MM.1S (cell line): ENCODE data around the gene RNF180.

Experiments
- DNase-seq: peaks from one replicate; pipeline ENCODE4 v3.0.0-alpha.2; 2015
- H2AFZ ChIP-seq: fragments of 300-600 bp; sonication (generic); 2 replicates; pipeline ENCODE4 v1.6.0; 2016; ENCODE audit warnings: antibody characterized with exemption, low read length
- H3F3A ChIP-seq: fragments of 300-600 bp; sonication (generic); 2 replicates; pipeline ENCODE4 v1.6.1; 2016; ENCODE audit warnings: mild to moderate bottlenecking, antibody characterized with exemption, low read length, moderate library complexity, mixed read lengths; ENCODE audit not compliant: insufficient read depth
- H3K27ac ChIP-seq: fragments of 300-600 bp; sonication (generic); 2 replicates; pipeline ENCODE4 v1.5.1; 2016; ENCODE audit warnings: mild to moderate bottlenecking, low read length
- H3K27me3 ChIP-seq: fragments of 300-600 bp; sonication (generic); replicated peaks from 2 replicates; pipeline ENCODE4 v1.6.0; 2016; ENCODE audit warnings: low read length; ENCODE audit not compliant: insufficient read depth
- H3K36me3 ChIP-seq: fragments of 300-600 bp; sonication (generic); replicated peaks from 2 replicates; pipeline ENCODE4 v1.6.1; 2016; ENCODE audit warnings: mild to moderate bottlenecking, low read length, mixed read lengths; ENCODE audit not compliant: insufficient read depth
- H3K4me1 ChIP-seq: fragments of 300-600 bp; sonication (generic); 2 replicates; pipeline ENCODE4 v1.6.1; 2016; ENCODE audit warnings: low read length, mixed read lengths
- H3K4me2 ChIP-seq: fragments of 300-600 bp; sonication (generic); 2 replicates; pipeline ENCODE4 v1.6.0; 2016; ENCODE audit warnings: low read depth, low read length
- H3K4me3 ChIP-seq: fragments of 300-600 bp; sonication (generic); 2 replicates; pipeline ENCODE4 v1.5.1; 2016; ENCODE audit warnings: low read length, mixed read lengths
- H3K79me2 ChIP-seq: fragments of 300-600 bp; sonication (generic); 2 replicates; pipeline ENCODE4 v1.6.1; 2016; ENCODE audit warnings: mixed run types, low read length, mixed read lengths
- H3K9ac ChIP-seq: fragments of 300-600 bp; sonication (generic); 2 replicates; pipeline ENCODE4 v1.6.1; 2016; ENCODE audit warnings: low read length, mixed read lengths
- H3K9me2 ChIP-seq: fragments of 300-600 bp; sonication (generic); replicated peaks from 2 replicates; pipeline ENCODE4 v1.6.1; 2016; ENCODE audit warnings: mild to moderate bottlenecking, low read length, mixed read lengths; ENCODE audit not compliant: insufficient read depth
- H3K9me3 ChIP-seq: fragments of 300-600 bp; sonication (generic); replicated peaks from 2 replicates; pipeline ENCODE4 v1.6.1; 2016; ENCODE audit warnings: mild to moderate bottlenecking, low read length, mixed read lengths; ENCODE audit not compliant: insufficient read depth
- H4K20me1 ChIP-seq: fragments of 300-600 bp; sonication (generic); 2 replicates; pipeline ENCODE4 v1.6.1; 2016; ENCODE audit warnings: mild to moderate bottlenecking, low read length, moderate library complexity, mixed read lengths; ENCODE audit not compliant: insufficient read depth
- EZH2 ChIP-seq: fragments of 300-600 bp; sonication (generic); optimal IDR thresholded peaks from 2 replicates; pipeline ENCODE3; 2017; ENCODE audit warnings: low read depth, mild to moderate bottlenecking, antibody characterized with exemption, low read length, mixed read lengths
- EZH2phosphoT487 ChIP-seq: fragments of 300-600 bp; sonication (generic); IDR thresholded peaks from 2 replicates; pipeline ENCODE4 v1.6.1; 2018; ENCODE audit warnings: antibody characterized with exemption, low read length
- TF ChIP-seq, protein P1 (sequence below): fragments of 300-600 bp; sonication (generic); IDR thresholded peaks from 2 replicates; pipeline ENCODE4 v1.5.1; 2016; ENCODE audit warnings: antibody characterized with exemption, low read length, mixed read lengths

Gene RNF180

DNA sequence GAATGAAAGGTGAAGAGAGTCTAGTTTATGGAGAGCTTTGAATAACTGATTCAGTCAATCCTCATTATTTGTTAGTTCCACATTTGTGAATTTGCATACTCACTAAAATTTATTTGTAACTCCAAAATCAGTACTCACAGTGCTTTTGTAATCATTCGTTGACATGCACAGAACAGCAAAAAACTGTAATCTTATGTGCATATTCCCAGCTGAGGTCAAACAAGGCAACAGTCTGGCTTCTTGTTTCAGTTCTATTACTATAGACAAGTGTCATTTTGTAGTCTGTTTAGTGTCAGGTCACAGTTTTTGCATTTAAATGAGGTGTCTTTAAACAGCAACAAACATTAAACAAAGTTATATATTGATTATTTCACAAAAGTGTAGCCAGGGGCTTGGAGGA is 142.5 kb downstream of the RNF180 start:
- Histone ChIP-seq H3K4me3 (no peak overlapping the region), H3K36me3 (no peaks in the 10 kb centered on the region), H3K9me2 (no peaks in the 10 kb centered on the region), H2AFZ (no peak overlapping the region), H3K9ac (no peak overlapping the region), H3K79me2 (no peaks in the 10 kb centered on the region), H3F3A (no peaks in the 10 kb centered on the region), H3K4me2 (no peak overlapping the region), H3K4me1 (no peaks in the 10 kb centered on the region), H3K27me3 (no peaks in the 10 kb centered on the region), H3K9me3 (no peaks in the 10 kb centered on the region), H4K20me1 (no peaks in the 10 kb centered on the region), H3K27ac (no peak overlapping the region)
- DNase-seq = no peak
- TF ChIP-seq EZH2 = no peak
- TF ChIP-seq, protein P1, sequence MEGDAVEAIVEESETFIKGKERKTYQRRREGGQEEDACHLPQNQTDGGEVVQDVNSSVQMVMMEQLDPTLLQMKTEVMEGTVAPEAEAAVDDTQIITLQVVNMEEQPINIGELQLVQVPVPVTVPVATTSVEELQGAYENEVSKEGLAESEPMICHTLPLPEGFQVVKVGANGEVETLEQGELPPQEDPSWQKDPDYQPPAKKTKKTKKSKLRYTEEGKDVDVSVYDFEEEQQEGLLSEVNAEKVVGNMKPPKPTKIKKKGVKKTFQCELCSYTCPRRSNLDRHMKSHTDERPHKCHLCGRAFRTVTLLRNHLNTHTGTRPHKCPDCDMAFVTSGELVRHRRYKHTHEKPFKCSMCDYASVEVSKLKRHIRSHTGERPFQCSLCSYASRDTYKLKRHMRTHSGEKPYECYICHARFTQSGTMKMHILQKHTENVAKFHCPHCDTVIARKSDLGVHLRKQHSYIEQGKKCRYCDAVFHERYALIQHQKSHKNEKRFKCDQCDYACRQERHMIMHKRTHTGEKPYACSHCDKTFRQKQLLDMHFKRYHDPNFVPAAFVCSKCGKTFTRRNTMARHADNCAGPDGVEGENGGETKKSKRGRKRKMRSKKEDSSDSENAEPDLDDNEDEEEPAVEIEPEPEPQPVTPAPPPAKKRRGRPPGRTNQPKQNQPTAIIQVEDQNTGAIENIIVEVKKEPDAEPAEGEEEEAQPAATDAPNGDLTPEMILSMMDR = no peak
- TF ChIP-seq EZH2phosphoT487 = no peak

DNA sequence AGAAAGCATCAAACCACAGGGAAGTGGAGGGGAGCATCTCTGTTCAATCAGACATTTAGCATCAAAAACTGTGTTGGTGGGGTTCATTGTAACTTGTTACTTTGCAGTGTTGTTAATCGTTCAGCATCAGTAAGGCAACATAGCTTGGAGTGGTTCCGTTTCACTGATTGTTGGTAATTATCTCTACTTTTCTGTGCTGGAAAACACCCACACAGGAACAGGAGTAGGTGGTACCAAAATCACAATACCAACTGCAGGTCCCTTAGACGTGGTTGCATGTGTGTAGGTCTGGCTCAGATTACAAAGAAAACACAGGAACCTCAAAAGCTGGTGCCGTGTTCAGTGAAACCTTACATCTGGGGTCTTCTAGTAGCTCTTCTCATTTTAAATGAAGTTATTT is 146.8 kb downstream of the RNF180 start:
- TF ChIP-seq, protein P1 = no peak
- TF ChIP-seq EZH2phosphoT487 = no peak
- no peak for TF ChIP-seq EZH2
- no peaks in the 10 kb centered on the region for H3K9me2 ChIP-seq
- H4K20me1 ChIP-seq = no peaks in the 10 kb centered on the region
- no peaks in the 10 kb centered on the region for H3K9me3 ChIP-seq
- H3K27ac ChIP-seq = no peak overlapping the region
- no peak overlapping the region for H3K4me2 ChIP-seq
- DNase-seq = no peak
- no peaks in the 10 kb centered on the region for H3K36me3 ChIP-seq
- H3K9ac ChIP-seq = no peak overlapping the region
- no peak overlapping the region for H3K4me3 ChIP-seq
- H3K79me2 ChIP-seq = no peaks in the 10 kb centered on the region
- H2AFZ ChIP-seq = no peak overlapping the region
- no peaks in the 10 kb centered on the region for H3F3A ChIP-seq
- H3K27me3 ChIP-seq = no peaks in the 10 kb centered on the region
- H3K4me1 ChIP-seq = no peaks in the 10 kb centered on the region

DNA sequence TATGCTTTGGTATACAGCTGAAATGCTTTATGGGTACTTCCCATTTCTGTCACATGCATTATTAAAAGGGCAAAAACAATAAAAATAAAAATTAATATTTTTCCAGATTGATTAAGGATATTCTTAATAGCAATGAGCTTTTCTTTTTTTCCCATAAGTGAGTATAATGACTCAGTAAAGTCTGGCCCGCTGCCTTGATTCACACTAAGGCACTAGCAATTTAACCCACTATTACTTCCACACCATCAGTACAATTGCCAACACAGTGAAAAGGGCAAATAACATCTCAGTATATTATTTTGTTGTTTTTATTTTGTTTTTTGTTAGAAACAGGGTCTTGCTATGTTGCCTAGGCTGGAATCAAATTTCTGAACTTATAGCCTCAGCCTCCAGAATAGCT is 150.1 kb downstream of the RNF180 start:
- no peaks in the 10 kb centered on the region for H3K36me3 ChIP-seq
- H3K4me3 ChIP-seq = no peak overlapping the region
- no peaks in the 10 kb centered on the region for H3K4me1 ChIP-seq
- H3K9me3 ChIP-seq = no peaks in the 10 kb centered on the region
- H3K27me3 ChIP-seq = no peaks in the 10 kb centered on the region
- H3K9ac ChIP-seq = no peak overlapping the region
- no peak overlapping the region for H3K27ac ChIP-seq
- H3K4me2 ChIP-seq = no peak overlapping the region
- H4K20me1 ChIP-seq = no peaks in the 10 kb centered on the region
- H3K9me2 ChIP-seq = no peaks in the 10 kb centered on the region
- no peaks in the 10 kb centered on the region for H3F3A ChIP-seq
- no peak for DNase-seq
- no peaks in the 10 kb centered on the region for H3K79me2 ChIP-seq
- no peak for TF ChIP-seq EZH2phosphoT487
- H2AFZ ChIP-seq = no peak overlapping the region

DNA sequence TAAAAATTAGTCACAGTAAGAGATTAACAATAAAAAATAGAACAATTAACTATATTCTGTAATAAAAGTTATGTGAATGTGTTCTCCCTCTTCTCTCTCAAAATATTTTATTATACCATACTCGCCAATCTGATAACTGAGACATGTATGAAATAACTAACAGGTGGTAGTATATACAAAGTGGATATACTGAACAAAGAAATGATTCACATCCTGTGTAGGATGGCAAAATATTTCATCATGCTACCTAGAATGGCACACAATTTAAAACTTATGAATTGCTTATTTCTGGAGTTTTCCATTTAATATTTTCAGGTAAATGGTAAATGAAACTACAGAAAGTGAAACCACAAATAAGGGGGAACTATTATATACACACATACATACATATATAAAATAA is 152.5 kb downstream of the RNF180 start:
- DNase-seq = no peak
- Histone ChIP-seq H3K9me2 (no peaks in the 10 kb centered on the region), H3K4me3 (no peak overlapping the region), H2AFZ (no peak overlapping the region), H3K36me3 (no peaks in the 10 kb centered on the region), H3K9me3 (no peaks in the 10 kb centered on the region), H3K4me2 (no peak overlapping the region), H3K27ac (no peak overlapping the region), H3K4me1 (no peaks in the 10 kb centered on the region), H3K79me2 (no peaks in the 10 kb centered on the region), H3F3A (no peaks in the 10 kb centered on the region), H3K27me3 (no peaks in the 10 kb centered on the region), H4K20me1 (no peaks in the 10 kb centered on the region), H3K9ac (no peak overlapping the region)
- TF ChIP-seq EZH2 = no peak
- TF ChIP-seq EZH2phosphoT487 = no peak
- TF ChIP-seq, protein P1 = no peak
